ENCODE results near the gene PPP1R16B.

- TF ChIP-seq CTCF (conservative IDR thresholded peaks at IDR 0.05), result no peak
- no peak for TF ChIP-seq ZFX (IDR thresholded peaks at IDR 0.05)
Measured at GRCh38 chr20:38847840-38848239, 42.3 kb downstream of the PPP1R16B start.

Data from C4-2B (cell line).